ENCODE results near the gene PIBF1.
"Not testable (repeated sequence)": the region's sequence is repeated elsewhere in the genome, so short reads cannot be mapped to it uniquely, and the experiment has no call there.

Gene PIBF1

GRCh38 chr13:72908416-72908815, 126.5 kb downstream of the PIBF1 start:
- no peaks in the 10 kb centered on the region for H3K27me3 Mint-ChIP-seq
- intact Hi-C loops (cut with micrococcal nuclease) = no loop called here
- no peaks in the 10 kb centered on the region for H3K4me1 Mint-ChIP-seq (ENCODE audit: low read depth)
- H3K27ac Mint-ChIP-seq = no peak overlapping the region
- no peak overlapping the region for H3K4me3 Mint-ChIP-seq
- no peaks in the 10 kb centered on the region for H3K9me3 Mint-ChIP-seq
- peaks cover 38% of the 10 kb centered on the region for H3K36me3 Mint-ChIP-seq (ENCODE audit: low read depth)

- no peaks in the 10 kb centered on the region for H3K27me3 Mint-ChIP-seq
- no peak overlapping the region for H3K27ac Mint-ChIP-seq
- H3K4me1 Mint-ChIP-seq (ENCODE audit: low read depth) = peaks cover 7% of the 10 kb centered on the region
- peaks cover 38% of the 10 kb centered on the region for H3K36me3 Mint-ChIP-seq (ENCODE audit: low read depth)
- no peaks in the 10 kb centered on the region for H3K9me3 Mint-ChIP-seq
- H3K4me3 Mint-ChIP-seq = no peak overlapping the region
- intact Hi-C loops (cut with micrococcal nuclease) = no loop called here
Measured at GRCh38 chr13:72911981-72912380, 130.0 kb downstream of the PIBF1 start.

DNA sequence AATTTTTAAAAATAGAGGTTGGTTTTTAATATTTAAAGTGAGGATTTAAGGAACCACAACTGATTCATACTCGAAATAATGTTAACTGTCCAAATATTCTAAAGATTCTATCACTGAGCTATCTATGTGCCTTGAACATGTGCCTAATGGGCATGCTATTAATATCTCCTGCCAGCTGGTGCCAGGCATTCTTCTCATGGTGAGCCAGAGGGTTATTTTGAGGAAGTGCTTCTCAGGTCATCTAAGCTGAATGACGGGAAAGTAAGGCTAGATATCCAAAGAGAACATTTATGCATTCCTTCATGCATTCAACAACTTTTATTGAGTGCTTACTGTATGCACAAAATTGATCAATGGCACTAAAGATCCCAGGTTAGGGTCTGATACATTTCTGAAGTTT, 138.2 kb downstream of the PIBF1 start:
- no peaks in the 10 kb centered on the region for H3K9me3 Mint-ChIP-seq
- H3K4me3 Mint-ChIP-seq = no peak overlapping the region
- intact Hi-C loops (cut with micrococcal nuclease) = no loop called here
- H3K27me3 Mint-ChIP-seq = no peaks in the 10 kb centered on the region
- peaks cover 59% of the 10 kb centered on the region for H3K36me3 Mint-ChIP-seq (ENCODE audit: low read depth)
- no peak overlapping the region for H3K27ac Mint-ChIP-seq
- H3K4me1 Mint-ChIP-seq (ENCODE audit: low read depth) = peaks cover 6% of the 10 kb centered on the region

GRCh38 chr13:72931311-72931710, 149.4 kb downstream of the PIBF1 start:
- intact Hi-C loops (cut with micrococcal nuclease) = no loop called here
- Mint-ChIP-seq H3K27ac (no peak overlapping the region), H3K9me3 (no peaks in the 10 kb centered on the region), H3K4me3 (no peak overlapping the region), H3K4me1 (ENCODE audit: low read depth) (no peaks in the 10 kb centered on the region), H3K27me3 (no peaks in the 10 kb centered on the region), H3K36me3 (ENCODE audit: low read depth) (peaks cover 44% of the 10 kb centered on the region)

DNA sequence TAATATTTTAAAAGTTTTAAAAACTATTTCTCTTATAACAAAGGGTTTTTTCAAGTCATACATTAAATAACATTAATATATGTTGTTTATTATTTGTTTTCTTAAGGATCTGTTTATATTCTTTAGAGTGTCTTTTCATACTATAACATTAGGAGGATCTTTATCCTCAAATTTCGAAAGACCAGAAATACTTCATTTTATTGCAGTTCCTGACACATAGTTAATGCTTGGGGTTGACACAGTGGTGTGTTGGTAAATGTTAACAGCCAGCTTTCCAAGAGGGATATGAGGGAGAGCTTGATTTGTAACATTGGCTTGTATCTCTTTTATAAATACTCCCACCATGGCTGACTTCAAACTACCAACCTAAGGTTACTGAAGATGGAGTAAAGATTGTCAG, 150.3 kb downstream of the PIBF1 start:
- no peaks in the 10 kb centered on the region for H3K4me1 Mint-ChIP-seq (ENCODE audit: low read depth)
- intact Hi-C loops (cut with micrococcal nuclease) = no loop called here

GRCh38 chr13:72946267-72946666, 164.3 kb downstream of the PIBF1 start:
- Mint-ChIP-seq H3K9me3 (peaks cover 23% of the 10 kb centered on the region), H3K36me3 (ENCODE audit: low read depth) (peaks cover 62% of the 10 kb centered on the region)
- H3K4me3 Mint-ChIP-seq; H3K4me1 Mint-ChIP-seq (ENCODE audit: low read depth); H3K27ac Mint-ChIP-seq; intact Hi-C loops (cut with micrococcal nuclease); H3K27me3 Mint-ChIP-seq: not testable (repeated sequence)

More for the DNA sequence above, 150.3 kb downstream of the PIBF1 start:
- Mint-ChIP-seq H3K27me3 (no peaks in the 10 kb centered on the region), H3K9me3 (no peaks in the 10 kb centered on the region), H3K27ac (no peak overlapping the region), H3K4me3 (no peak overlapping the region), H3K36me3 (ENCODE audit: low read depth) (peaks cover 34% of the 10 kb centered on the region)

GRCh38 chr13:72952529-72953141, 170.7 kb downstream of the PIBF1 start:
- Mint-ChIP-seq H3K36me3 (ENCODE audit: low read depth) (peaks cover 50% of the 10 kb centered on the region), H3K9me3 (peaks cover 24% of the 10 kb centered on the region), H3K27ac (no peak overlapping the region), H3K4me3 (no peak overlapping the region), H3K27me3 (no peaks in the 10 kb centered on the region), H3K4me1 (ENCODE audit: low read depth) (peaks cover 8% of the 10 kb centered on the region)
- intact Hi-C loops (cut with micrococcal nuclease) = no loop called here

DNA sequence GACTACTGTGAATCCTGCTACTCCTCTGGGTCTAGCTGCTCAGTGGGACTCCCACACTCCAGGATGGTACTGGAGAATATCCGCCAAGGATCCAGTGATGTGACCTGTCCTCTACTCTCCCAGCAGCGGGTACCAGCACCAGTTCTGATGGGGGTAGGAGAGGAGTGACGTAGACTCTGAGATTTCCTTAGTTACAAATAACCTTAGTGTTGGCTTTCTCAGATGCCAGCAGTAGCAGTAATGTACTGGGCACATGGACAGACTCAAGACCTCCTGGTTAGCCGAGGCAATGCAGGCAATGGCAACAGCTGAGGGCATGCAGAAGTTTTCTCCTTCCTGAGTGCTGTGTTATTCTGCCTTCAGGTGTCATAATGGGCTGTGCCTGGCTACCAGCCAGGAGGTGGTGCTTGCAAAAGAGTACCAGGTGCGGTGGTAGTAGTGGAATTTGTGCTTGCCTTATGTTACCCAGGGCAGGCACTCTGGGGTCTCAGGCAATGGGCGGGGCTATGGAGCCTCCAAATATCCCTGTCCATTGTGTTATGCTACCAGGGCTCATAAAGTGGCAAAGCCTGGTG, 171.5 kb downstream of the PIBF1 start:
- Mint-ChIP-seq H3K4me3 (no peak overlapping the region), H3K4me1 (ENCODE audit: low read depth) (no peaks in the 10 kb centered on the region), H3K9me3 (peaks cover 16% of the 10 kb centered on the region), H3K36me3 (ENCODE audit: low read depth) (peaks cover 42% of the 10 kb centered on the region), H3K27me3 (no peaks in the 10 kb centered on the region), H3K27ac (no peak overlapping the region)
- intact Hi-C loops (cut with micrococcal nuclease) = no loop called here

GRCh38 chr13:72959643-72960042, 177.7 kb downstream of the PIBF1 start:
- H3K9me3 Mint-ChIP-seq = peaks cover 14% of the 10 kb centered on the region
- H3K4me1 Mint-ChIP-seq (ENCODE audit: low read depth) = peaks cover 6% of the 10 kb centered on the region
- intact Hi-C loops (cut with micrococcal nuclease) = no loop called here
- peaks cover 26% of the 10 kb centered on the region for H3K36me3 Mint-ChIP-seq (ENCODE audit: low read depth)
- H3K4me3 Mint-ChIP-seq = no peak overlapping the region
- no peaks in the 10 kb centered on the region for H3K27me3 Mint-ChIP-seq
- no peak overlapping the region for H3K27ac Mint-ChIP-seq

DNA sequence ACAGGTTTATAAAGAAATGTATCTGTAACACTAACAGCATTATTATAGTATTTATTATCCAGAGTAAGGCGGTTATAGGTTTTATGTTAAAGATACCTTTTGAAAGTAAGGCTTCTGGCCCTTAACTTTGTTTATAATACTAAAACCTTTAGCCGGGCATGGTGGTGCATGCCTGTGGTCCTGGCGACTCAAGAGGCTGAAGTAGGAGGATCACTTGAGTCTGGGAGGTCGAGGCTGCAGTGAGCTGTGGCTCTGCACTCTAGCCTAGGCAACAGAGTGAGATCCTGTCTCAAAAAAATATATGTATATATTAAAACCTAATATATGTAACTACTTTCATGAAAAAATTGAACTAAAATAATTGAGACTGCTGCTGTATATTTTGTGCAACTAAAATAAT, 178.2 kb downstream of the PIBF1 start:
- peaks cover 6% of the 10 kb centered on the region for H3K4me1 Mint-ChIP-seq (ENCODE audit: low read depth)
- intact Hi-C loops (cut with micrococcal nuclease) = no loop called here
- H3K9me3 Mint-ChIP-seq = peaks cover 14% of the 10 kb centered on the region
- no peaks in the 10 kb centered on the region for H3K27me3 Mint-ChIP-seq
- H3K4me3 Mint-ChIP-seq = no peak overlapping the region
- peaks cover 26% of the 10 kb centered on the region for H3K36me3 Mint-ChIP-seq (ENCODE audit: low read depth)
- H3K27ac Mint-ChIP-seq = no peak overlapping the region

DNA sequence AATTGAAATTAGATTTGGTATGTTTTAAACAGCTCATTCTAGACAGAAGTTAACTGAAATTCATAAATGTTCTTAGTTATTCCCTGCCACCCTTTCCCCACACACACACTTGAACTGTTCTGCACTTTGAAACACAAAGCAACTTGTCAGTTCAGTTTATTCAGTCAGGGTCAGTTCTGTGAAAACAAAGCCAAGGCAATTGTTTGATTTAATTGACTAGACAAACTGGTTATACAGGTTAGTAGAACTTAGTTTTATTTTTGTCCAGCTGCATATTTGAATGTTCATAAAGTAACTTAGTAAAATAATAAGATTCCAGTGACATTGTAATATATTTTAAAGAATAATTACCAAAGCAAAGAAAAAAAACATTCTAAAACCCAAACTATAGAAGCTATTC, 178.6 kb downstream of the PIBF1 start:
- H3K36me3 Mint-ChIP-seq (ENCODE audit: low read depth) = peaks cover 23% of the 10 kb centered on the region
- no peak overlapping the region for H3K4me3 Mint-ChIP-seq
- intact Hi-C loops (cut with micrococcal nuclease) = no loop called here
- peaks cover 14% of the 10 kb centered on the region for H3K9me3 Mint-ChIP-seq
- peaks cover 6% of the 10 kb centered on the region for H3K4me1 Mint-ChIP-seq (ENCODE audit: low read depth)
- H3K27me3 Mint-ChIP-seq = no peaks in the 10 kb centered on the region
- no peak overlapping the region for H3K27ac Mint-ChIP-seq

DNA sequence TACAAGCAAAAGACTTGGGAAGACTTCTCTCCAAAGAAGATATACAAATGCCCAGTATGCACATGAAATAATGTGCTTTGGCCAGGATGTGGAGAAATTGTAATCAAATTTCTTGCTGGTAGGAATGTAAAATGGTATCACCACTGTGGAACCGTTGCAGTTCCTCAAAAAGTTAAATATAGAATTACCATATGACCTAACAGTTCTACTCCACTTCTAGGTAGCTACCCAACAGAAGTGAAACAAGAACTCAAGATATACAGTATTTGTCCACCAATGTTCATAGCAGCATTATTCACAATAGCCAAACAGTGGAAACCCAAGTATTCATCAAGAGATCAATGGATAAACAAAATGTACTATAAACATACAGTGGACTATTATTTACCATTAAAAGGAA, 181.8 kb downstream of the PIBF1 start:
- intact Hi-C loops (cut with micrococcal nuclease) = no loop called here
- H3K4me1 Mint-ChIP-seq (ENCODE audit: low read depth) = peaks cover 6% of the 10 kb centered on the region
- H3K9me3 Mint-ChIP-seq = no peaks in the 10 kb centered on the region
- no peaks in the 10 kb centered on the region for H3K27me3 Mint-ChIP-seq
- H3K27ac Mint-ChIP-seq = peak overlapping the region; percentile 47
- no peak overlapping the region for H3K4me3 Mint-ChIP-seq
- H3K36me3 Mint-ChIP-seq (ENCODE audit: low read depth) = peaks cover 16% of the 10 kb centered on the region

- H3K4me3 Mint-ChIP-seq = no peak overlapping the region
- no peaks in the 10 kb centered on the region for H3K27me3 Mint-ChIP-seq
- no peak overlapping the region for H3K27ac Mint-ChIP-seq
- H3K36me3 Mint-ChIP-seq (ENCODE audit: low read depth) = peaks cover 23% of the 10 kb centered on the region
- H3K9me3 Mint-ChIP-seq = no peaks in the 10 kb centered on the region
- H3K4me1 Mint-ChIP-seq (ENCODE audit: low read depth) = no peaks in the 10 kb centered on the region
- intact Hi-C loops (cut with micrococcal nuclease) = no loop called here
Measured at GRCh38 chr13:72970301-72970880, 188.5 kb downstream of the PIBF1 start.

DNA sequence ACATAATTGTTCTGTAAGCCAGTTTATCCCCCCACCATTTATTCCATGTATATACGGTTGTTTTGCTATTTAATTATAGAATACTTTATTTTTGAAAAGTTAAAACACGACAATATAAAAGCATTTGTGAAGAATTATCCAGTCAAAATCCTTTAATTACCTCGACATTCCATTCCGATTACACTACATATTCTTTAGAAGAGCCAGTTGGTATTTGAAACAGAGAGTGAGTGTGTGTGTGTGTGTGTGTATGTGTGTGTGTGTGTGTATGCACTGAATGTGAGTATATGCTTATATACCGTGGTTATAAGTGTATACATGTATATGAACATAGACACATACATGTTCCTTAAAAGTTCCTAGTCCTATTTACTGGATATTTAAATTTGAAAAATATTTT, 189.0 kb downstream of the PIBF1 start:
- H3K36me3 Mint-ChIP-seq (ENCODE audit: low read depth) = peaks cover 29% of the 10 kb centered on the region
- no peaks in the 10 kb centered on the region for H3K27me3 Mint-ChIP-seq
- no peak overlapping the region for H3K4me3 Mint-ChIP-seq
- H3K9me3 Mint-ChIP-seq = no peaks in the 10 kb centered on the region
- no peaks in the 10 kb centered on the region for H3K4me1 Mint-ChIP-seq (ENCODE audit: low read depth)
- H3K27ac Mint-ChIP-seq = no peak overlapping the region
- intact Hi-C loops (cut with micrococcal nuclease) = no loop called here

DNA sequence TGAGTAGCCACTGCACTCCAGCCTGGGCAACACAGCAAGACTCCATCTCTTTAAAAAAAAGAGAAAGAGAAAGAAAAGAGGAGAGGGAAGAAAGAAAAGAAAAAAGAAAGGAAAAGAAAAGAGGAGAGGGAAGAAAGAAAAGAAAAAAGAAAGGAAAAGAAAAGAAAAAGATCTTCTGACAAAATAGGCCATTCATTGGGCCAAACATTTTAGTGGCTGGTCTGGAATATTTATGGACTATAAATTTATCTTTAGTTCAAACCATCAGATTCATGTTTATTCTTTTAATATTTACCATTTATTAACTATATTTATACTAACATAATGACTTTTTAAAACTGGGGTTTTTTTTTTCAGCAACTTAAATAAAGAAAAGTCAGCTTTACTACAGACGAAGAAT, 191.3 kb downstream of the PIBF1 start:
- H3K27me3 Mint-ChIP-seq = no peaks in the 10 kb centered on the region
- no peak overlapping the region for H3K27ac Mint-ChIP-seq
- H3K9me3 Mint-ChIP-seq = no peaks in the 10 kb centered on the region
- intact Hi-C loops (cut with micrococcal nuclease) = no loop called here
- H3K4me1 Mint-ChIP-seq (ENCODE audit: low read depth) = no peaks in the 10 kb centered on the region
- H3K4me3 Mint-ChIP-seq = no peak overlapping the region
- H3K36me3 Mint-ChIP-seq (ENCODE audit: low read depth) = peaks cover 34% of the 10 kb centered on the region

Measured in dendritic cell treated with granulocyte-macrophage colony-stimulating factor and Interleukin-4, amounts not matched to agents 40 ng/mL and 50 ng/mL, for 4 days (primary cell).